ENCODE data around the gene GPR35.

DNA sequence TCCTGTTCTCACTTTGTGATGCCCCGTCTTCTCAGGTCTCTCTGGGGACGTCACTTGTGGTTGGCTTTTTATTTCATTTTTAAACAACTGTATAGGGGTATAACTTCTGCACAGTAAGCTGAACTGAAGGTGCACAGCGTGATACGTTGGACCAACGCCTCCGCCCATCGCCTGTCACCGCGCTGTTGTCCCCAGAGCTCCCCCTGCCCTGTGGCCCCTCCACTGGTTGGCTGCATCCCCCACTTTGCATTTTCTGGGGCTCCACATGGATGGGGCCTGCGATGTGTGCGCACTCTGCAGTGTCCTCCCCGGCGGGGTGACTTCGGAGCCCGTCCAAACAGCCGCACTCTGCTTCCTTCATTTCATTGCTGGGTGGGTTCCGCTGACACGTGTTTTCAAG lies 14.3 kb downstream of the GPR35 start:
- TF ChIP-seq, protein P1, sequence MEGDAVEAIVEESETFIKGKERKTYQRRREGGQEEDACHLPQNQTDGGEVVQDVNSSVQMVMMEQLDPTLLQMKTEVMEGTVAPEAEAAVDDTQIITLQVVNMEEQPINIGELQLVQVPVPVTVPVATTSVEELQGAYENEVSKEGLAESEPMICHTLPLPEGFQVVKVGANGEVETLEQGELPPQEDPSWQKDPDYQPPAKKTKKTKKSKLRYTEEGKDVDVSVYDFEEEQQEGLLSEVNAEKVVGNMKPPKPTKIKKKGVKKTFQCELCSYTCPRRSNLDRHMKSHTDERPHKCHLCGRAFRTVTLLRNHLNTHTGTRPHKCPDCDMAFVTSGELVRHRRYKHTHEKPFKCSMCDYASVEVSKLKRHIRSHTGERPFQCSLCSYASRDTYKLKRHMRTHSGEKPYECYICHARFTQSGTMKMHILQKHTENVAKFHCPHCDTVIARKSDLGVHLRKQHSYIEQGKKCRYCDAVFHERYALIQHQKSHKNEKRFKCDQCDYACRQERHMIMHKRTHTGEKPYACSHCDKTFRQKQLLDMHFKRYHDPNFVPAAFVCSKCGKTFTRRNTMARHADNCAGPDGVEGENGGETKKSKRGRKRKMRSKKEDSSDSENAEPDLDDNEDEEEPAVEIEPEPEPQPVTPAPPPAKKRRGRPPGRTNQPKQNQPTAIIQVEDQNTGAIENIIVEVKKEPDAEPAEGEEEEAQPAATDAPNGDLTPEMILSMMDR (IDR thresholded peaks at IDR 0.05): no peak
- TF ChIP-seq POLR2A (IDR thresholded peaks at IDR 0.05): no peak

Measured in Peyer's patch (tissue), 4 donors.